Measurements from ENCODE around the gene TRIM4. TPM values are rescaled to one million over a fixed set of nuclear protein-coding genes. Genes with fewer than 3 reads are reported as not detected.
"Not testable (repeated sequence)": the region's sequence is repeated elsewhere in the genome, so short reads cannot be mapped to it uniquely, and the experiment has no call there.

The TRIM4 gene
- total RNA-seq, 1 donor from 2014 or later: 33.1 TPM

GRCh38 chr7:99881370-99881769 lies 38.0 kb downstream of the TRIM4 start:
- Histone ChIP-seq H3K9me3 (no peaks in the 10 kb centered on the region), H3K4me1 (no peaks in the 10 kb centered on the region), H3K27me3 (no peaks in the 10 kb centered on the region), H3K36me3 (no peaks in the 10 kb centered on the region), H3K27ac (no peak overlapping the region), H3K4me3 (no peak overlapping the region)
- intact Hi-C loops (cut with DNase I): no loop called here
- no peak for TF ChIP-seq POLR2A (IDR thresholded peaks at IDR 0.05)
- no peak for TF ChIP-seq CTCF (IDR thresholded peaks at IDR 0.05)
- TF ChIP-seq POLR2AphosphoS5 (IDR thresholded peaks at IDR 0.05; ENCODE audit: insufficient read depth in 1 of 2, low read depth in 1 of 2): no peak
- DNase-seq (ENCODE audit: extremely low spot score in 2 of 2): no peak

- no peak for DNase-seq (ENCODE audit: extremely low spot score in 2 of 2)
- Histone ChIP-seq H3K36me3 (no peaks in the 10 kb centered on the region), H3K27ac (no peak within 1 kb of the TSS), H3K27me3 (no peaks in the 10 kb centered on the region), H3K9me3 (no peaks in the 10 kb centered on the region), H3K4me3 (no peak within 1 kb of the TSS), H3K4me1 (no peaks in the 10 kb centered on the region)
- TF ChIP-seq POLR2AphosphoS5 (IDR thresholded peaks at IDR 0.05; ENCODE audit: insufficient read depth in 1 of 2, low read depth in 1 of 2): no peak
- TF ChIP-seq POLR2A (IDR thresholded peaks at IDR 0.05): no peak
- TF ChIP-seq CTCF (IDR thresholded peaks at IDR 0.05): no peak
- intact Hi-C loops (cut with DNase I): no loop called here
Observed at GRCh38 chr7:99876933-99877332, 42.4 kb downstream of the TRIM4 start, which contains the start of gene OR2AE1. Gene OR2AE1 (minus strand): TSS chr7:99877033. CDS start chr7:99877033, 0 bp downstream.

GRCh38 chr7:99876491-99876890 lies 42.8 kb downstream of the TRIM4 start:
- Histone ChIP-seq H3K27ac (no peak overlapping the region), H3K36me3 (no peaks in the 10 kb centered on the region), H3K4me3 (no peak overlapping the region), H3K9me3 (no peaks in the 10 kb centered on the region), H3K27me3 (no peaks in the 10 kb centered on the region), H3K4me1 (no peaks in the 10 kb centered on the region)
- intact Hi-C loops (cut with DNase I): no loop called here
- no peak for DNase-seq (ENCODE audit: extremely low spot score in 2 of 2)
- TF ChIP-seq POLR2AphosphoS5 (IDR thresholded peaks at IDR 0.05; ENCODE audit: insufficient read depth in 1 of 2, low read depth in 1 of 2) (no peak), POLR2A (IDR thresholded peaks at IDR 0.05) (no peak), CTCF (IDR thresholded peaks at IDR 0.05) (no peak)

- Histone ChIP-seq H3K9me3 (no peaks in the 10 kb centered on the region), H3K27me3 (no peaks in the 10 kb centered on the region), H3K36me3 (no peaks in the 10 kb centered on the region), H3K27ac (no peak overlapping the region), H3K4me1 (no peaks in the 10 kb centered on the region), H3K4me3 (no peak overlapping the region)
- no peak for TF ChIP-seq POLR2AphosphoS5 (IDR thresholded peaks at IDR 0.05; ENCODE audit: insufficient read depth in 1 of 2, low read depth in 1 of 2)
- TF ChIP-seq CTCF (IDR thresholded peaks at IDR 0.05): no peak
- TF ChIP-seq POLR2A (IDR thresholded peaks at IDR 0.05): no peak
- intact Hi-C loops (cut with DNase I): no loop called here
- DNase-seq (ENCODE audit: extremely low spot score in 2 of 2): no peak
Observed at GRCh38 chr7:99868246-99868645, 51.1 kb downstream of the TRIM4 start.

- H3K9me3 ChIP-seq; H3K36me3 ChIP-seq; H3K4me1 ChIP-seq; H3K27me3 ChIP-seq; DNase-seq (ENCODE audit: extremely low spot score in 2 of 2); H3K4me3 ChIP-seq; H3K27ac ChIP-seq; intact Hi-C loops (cut with DNase I): not testable (repeated sequence)
Observed at GRCh38 chr7:99867477-99867876, 51.9 kb downstream of the TRIM4 start.

Data from vagina (tissue), 2 donors.